Memory B cell (primary cell): ENCODE measurements around the gene KANSL1.
A peak's percentile ranks its signal among the peaks of the same experiment; 100 is the strongest.
"Not testable (repeated sequence)": the region's sequence is repeated elsewhere in the genome, so short reads cannot be mapped to it uniquely, and the experiment has no call there.

Experiments used
- ATAC-seq: fragments of 150-1000 bp; cut with Tn5 transposase; 2 replicates; pipeline ENCODE4 v1.10.0; 2021; ENCODE audit warnings: low read depth, mild to moderate bottlenecking, moderate library complexity
- DNase-seq, 2 donors: peaks; one replicate each; pipeline ENCODE4 v3.0.0; 2022; ENCODE audit warnings: low spot score in 2 of 2
- H3K27ac Mint-ChIP-seq: one replicate; pipeline ENCODE4 v1.8.0; 2022; ENCODE audit warnings: mild to moderate bottlenecking, moderate library complexity, mixed read lengths
- H3K27me3 Mint-ChIP-seq: one replicate; pipeline ENCODE4 v1.8.0; 2022; ENCODE audit warnings: mixed read lengths
- H3K36me3 Mint-ChIP-seq: one replicate; pipeline ENCODE4 v1.8.0; 2022; ENCODE audit warnings: mild to moderate bottlenecking, mixed read lengths
- H3K4me1 Mint-ChIP-seq: one replicate; pipeline ENCODE4 v1.8.0; 2022; ENCODE audit warnings: mixed read lengths
- H3K4me3 Mint-ChIP-seq: one replicate; pipeline ENCODE4 v1.8.0; 2022; ENCODE audit warnings: mild to moderate bottlenecking, moderate library complexity, mixed read lengths
- H3K9me3 Mint-ChIP-seq: one replicate; pipeline ENCODE4 v1.8.0; 2022; ENCODE audit warnings: mixed read lengths

KANSL1 gene

GRCh38 chr17:46020023-46020761 is 173.0 kb downstream of the KANSL1 start:
- Mint-ChIP-seq H3K4me3 (peak overlapping the region; percentile 8), H3K9me3 (no peaks in the 10 kb centered on the region), H3K36me3 (peaks cover 3% of the 10 kb centered on the region), H3K27ac (peak overlapping the region; percentile 99), H3K27me3 (no peaks in the 10 kb centered on the region), H3K4me1 (peaks cover 34% of the 10 kb centered on the region)
- DNase-seq (peak; percentile 58 to 64), ATAC-seq (peak; percentile 94)

GRCh38 chr17:46019408-46019925 is 173.8 kb downstream of the KANSL1 start:
- peaks cover 29% of the 10 kb centered on the region for H3K4me1 Mint-ChIP-seq
- H3K4me3 Mint-ChIP-seq, ATAC-seq, DNase-seq, H3K36me3 Mint-ChIP-seq, H3K27me3 Mint-ChIP-seq, H3K9me3 Mint-ChIP-seq: not testable (repeated sequence)
- H3K27ac Mint-ChIP-seq = peak overlapping the region; percentile 99

- no peak overlapping the region for H3K4me3 Mint-ChIP-seq
- H3K36me3 Mint-ChIP-seq = no peaks in the 10 kb centered on the region
- ATAC-seq (no peak), DNase-seq (no peak)
- no peaks in the 10 kb centered on the region for H3K9me3 Mint-ChIP-seq
- H3K4me1 Mint-ChIP-seq = peaks cover 9% of the 10 kb centered on the region
- H3K27ac Mint-ChIP-seq = no peak overlapping the region
- peaks cover 3% of the 10 kb centered on the region for H3K27me3 Mint-ChIP-seq
Measured at GRCh38 chr17:46013502-46014165, 179.6 kb downstream of the KANSL1 start.

- no peak for ATAC-seq
- no peak overlapping the region for H3K27ac Mint-ChIP-seq
- no peaks in the 10 kb centered on the region for H3K36me3 Mint-ChIP-seq
Measured at GRCh38 chr17:46013127-46013501, 180.1 kb downstream of the KANSL1 start.

GRCh38 chr17:46012506-46013079 is 180.6 kb downstream of the KANSL1 start:
- peaks cover 3% of the 10 kb centered on the region for H3K4me1 Mint-ChIP-seq
- DNase-seq (no peak), ATAC-seq (no peak)
- H3K27me3 Mint-ChIP-seq = peaks cover 3% of the 10 kb centered on the region
- no peak overlapping the region for H3K4me3 Mint-ChIP-seq
- no peaks in the 10 kb centered on the region for H3K36me3 Mint-ChIP-seq
- no peaks in the 10 kb centered on the region for H3K9me3 Mint-ChIP-seq
- H3K27ac Mint-ChIP-seq = no peak overlapping the region

More at GRCh38 chr17:46013127-46013501, 180.1 kb downstream of the KANSL1 start:
- Mint-ChIP-seq H3K4me1 (peaks cover 4% of the 10 kb centered on the region), H3K9me3 (no peaks in the 10 kb centered on the region), H3K27me3 (peaks cover 3% of the 10 kb centered on the region), H3K4me3 (no peak overlapping the region)
- DNase-seq = no peak

- no peak overlapping the region for H3K27ac Mint-ChIP-seq
- H3K4me3 Mint-ChIP-seq = no peak overlapping the region
- H3K4me1 Mint-ChIP-seq = peaks cover 3% of the 10 kb centered on the region
- no peaks in the 10 kb centered on the region for H3K36me3 Mint-ChIP-seq
- ATAC-seq (no peak), DNase-seq (no peak)
- H3K9me3 Mint-ChIP-seq = no peaks in the 10 kb centered on the region
- peaks cover 3% of the 10 kb centered on the region for H3K27me3 Mint-ChIP-seq
Measured at GRCh38 chr17:46011711-46012505, 181.3 kb downstream of the KANSL1 start.

GRCh38 chr17:46010597-46011186 is 182.5 kb downstream of the KANSL1 start:
- Mint-ChIP-seq H3K9me3 (peaks cover 2% of the 10 kb centered on the region), H3K4me1 (peaks cover 3% of the 10 kb centered on the region), H3K36me3 (no peaks in the 10 kb centered on the region), H3K27me3 (peaks cover 6% of the 10 kb centered on the region), H3K27ac (no peak overlapping the region), H3K4me3 (no peak overlapping the region)
- ATAC-seq = no peak
- DNase-seq = no peak

GRCh38 chr17:46009681-46010596 is 183.3 kb downstream of the KANSL1 start:
- Mint-ChIP-seq H3K27me3 (peaks cover 6% of the 10 kb centered on the region), H3K36me3 (no peaks in the 10 kb centered on the region), H3K4me3 (no peak overlapping the region), H3K27ac (no peak overlapping the region), H3K9me3 (peaks cover 2% of the 10 kb centered on the region), H3K4me1 (peaks cover 3% of the 10 kb centered on the region)
- ATAC-seq = no peak
- no peak for DNase-seq

GRCh38 chr17:46008591-46008990 is 184.6 kb downstream of the KANSL1 start:
- Mint-ChIP-seq H3K4me1 (peaks cover 3% of the 10 kb centered on the region), H3K4me3 (no peak overlapping the region), H3K27ac (no peak overlapping the region), H3K9me3 (peaks cover 2% of the 10 kb centered on the region), H3K36me3 (no peaks in the 10 kb centered on the region), H3K27me3 (peaks cover 6% of the 10 kb centered on the region)
- ATAC-seq = no peak
- no peak for DNase-seq

- H3K4me1 Mint-ChIP-seq = no peaks in the 10 kb centered on the region
- no peaks in the 10 kb centered on the region for H3K36me3 Mint-ChIP-seq
- peaks cover 4% of the 10 kb centered on the region for H3K27me3 Mint-ChIP-seq
- H3K4me3 Mint-ChIP-seq = no peak overlapping the region
- no peak overlapping the region for H3K27ac Mint-ChIP-seq
- DNase-seq = no peak
- peaks cover 2% of the 10 kb centered on the region for H3K9me3 Mint-ChIP-seq
- ATAC-seq = no peak
Measured at GRCh38 chr17:46007461-46007965, 185.7 kb downstream of the KANSL1 start.

GRCh38 chr17:46006082-46006481 is 187.1 kb downstream of the KANSL1 start:
- not testable (repeated sequence) for ATAC-seq, H3K36me3 Mint-ChIP-seq, DNase-seq, H3K9me3 Mint-ChIP-seq, H3K27me3 Mint-ChIP-seq, H3K4me1 Mint-ChIP-seq, H3K4me3 Mint-ChIP-seq
- peak overlapping the region; percentile 54 for H3K27ac Mint-ChIP-seq

- H3K4me3 Mint-ChIP-seq = no peak overlapping the region
- no peaks in the 10 kb centered on the region for H3K4me1 Mint-ChIP-seq
- peaks cover 4% of the 10 kb centered on the region for H3K27me3 Mint-ChIP-seq
- no peak overlapping the region for H3K27ac Mint-ChIP-seq
- H3K9me3 Mint-ChIP-seq = peaks cover 2% of the 10 kb centered on the region
- H3K36me3 Mint-ChIP-seq = no peaks in the 10 kb centered on the region
- no peak for DNase-seq
- no peak for ATAC-seq
Measured at GRCh38 chr17:46003907-46004748, 189.1 kb downstream of the KANSL1 start.
